ENCODE data around the gene NFATC4. TPM values are rescaled to one million over a fixed set of nuclear protein-coding genes. Genes with fewer than 3 reads are reported as not detected.

NFATC4 gene
- total and polyA plus RNA-seq, 7 donors, result 10.4 to 120 (median 45.1) TPM

DNA sequence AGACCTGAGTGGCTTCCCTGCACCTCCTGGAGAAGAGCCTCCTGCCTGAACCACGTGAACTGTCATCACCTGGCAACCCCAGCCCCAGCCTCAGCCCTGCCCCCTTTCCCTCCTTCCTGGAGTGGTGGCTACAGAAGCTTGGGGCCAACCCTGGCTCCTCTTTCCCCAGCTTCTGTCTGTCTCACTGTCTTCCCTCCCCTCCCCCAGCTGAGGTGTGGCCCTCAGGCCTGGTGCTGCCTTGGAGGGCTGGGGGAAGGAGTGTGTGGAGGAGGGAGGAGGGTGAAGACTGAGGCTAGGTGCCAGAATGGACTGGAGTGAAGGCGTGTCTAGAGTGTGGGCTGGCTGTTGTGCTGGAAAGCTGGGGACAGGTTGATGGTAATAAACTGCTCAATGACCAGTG is 9.7 kb downstream of the NFATC4 start:
- intact Hi-C loops (cut with DNase I), result no loop called here
- Histone ChIP-seq H3K27ac (peak overlapping the region in 1 of 4 donors; percentile 8), H3K36me3 (peaks cover 15 to 44% (median 27%) of the 10 kb centered on the region in 4 donors), H3K4me1 (peaks cover 0 to 14% (median 6%) of the 10 kb centered on the region in 4 donors), H3K9me3 (no peaks in the 10 kb centered on the region), H3K4me3 (no peak overlapping the region), H3K27me3 (no peaks in the 10 kb centered on the region)
- 19 to 45% methylated on average over 2 of the region's 2 CpGs for WGBS, 2 donors
- DNase-seq, result no peak
- TF ChIP-seq POLR2A (IDR thresholded peaks at IDR 0.05) (no peak), POLR2AphosphoS5 (IDR thresholded peaks at IDR 0.05) (no peak), EP300 (IDR thresholded peaks at IDR 0.05) (no peak)
- TF ChIP-seq, protein P1, sequence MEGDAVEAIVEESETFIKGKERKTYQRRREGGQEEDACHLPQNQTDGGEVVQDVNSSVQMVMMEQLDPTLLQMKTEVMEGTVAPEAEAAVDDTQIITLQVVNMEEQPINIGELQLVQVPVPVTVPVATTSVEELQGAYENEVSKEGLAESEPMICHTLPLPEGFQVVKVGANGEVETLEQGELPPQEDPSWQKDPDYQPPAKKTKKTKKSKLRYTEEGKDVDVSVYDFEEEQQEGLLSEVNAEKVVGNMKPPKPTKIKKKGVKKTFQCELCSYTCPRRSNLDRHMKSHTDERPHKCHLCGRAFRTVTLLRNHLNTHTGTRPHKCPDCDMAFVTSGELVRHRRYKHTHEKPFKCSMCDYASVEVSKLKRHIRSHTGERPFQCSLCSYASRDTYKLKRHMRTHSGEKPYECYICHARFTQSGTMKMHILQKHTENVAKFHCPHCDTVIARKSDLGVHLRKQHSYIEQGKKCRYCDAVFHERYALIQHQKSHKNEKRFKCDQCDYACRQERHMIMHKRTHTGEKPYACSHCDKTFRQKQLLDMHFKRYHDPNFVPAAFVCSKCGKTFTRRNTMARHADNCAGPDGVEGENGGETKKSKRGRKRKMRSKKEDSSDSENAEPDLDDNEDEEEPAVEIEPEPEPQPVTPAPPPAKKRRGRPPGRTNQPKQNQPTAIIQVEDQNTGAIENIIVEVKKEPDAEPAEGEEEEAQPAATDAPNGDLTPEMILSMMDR (IDR thresholded peaks at IDR 0.05), result no peak

DNA sequence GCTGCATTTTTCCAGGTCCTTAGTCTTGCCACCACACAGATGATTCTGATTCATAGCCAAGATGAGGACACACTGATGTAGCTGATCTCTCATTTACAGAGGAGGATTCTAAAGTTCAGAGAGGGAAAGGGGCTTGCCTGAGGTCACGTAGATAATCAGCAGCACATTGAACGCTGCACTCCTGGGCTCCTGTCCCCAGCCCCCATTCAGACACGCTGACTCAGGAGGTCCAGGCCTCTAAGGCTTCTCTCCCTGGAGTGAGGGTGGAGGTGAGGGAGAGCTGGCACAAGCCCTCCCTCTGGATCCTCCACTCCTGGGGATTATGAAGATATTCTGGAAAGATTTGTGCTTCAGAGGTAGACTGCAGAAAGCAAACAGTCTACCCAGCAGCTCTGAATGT is 10.3 kb downstream of the NFATC4 start:
- Histone ChIP-seq H3K27me3 (no peaks in the 10 kb centered on the region), H3K36me3 (peaks cover 10 to 37% (median 22%) of the 10 kb centered on the region in 4 donors), H3K4me1 (peaks cover 0 to 10% (median 5%) of the 10 kb centered on the region in 4 donors), H3K27ac (no peak overlapping the region), H3K4me3 (no peak overlapping the region), H3K9me3 (no peaks in the 10 kb centered on the region)
- WGBS, 2 donors, result 89 to 92% methylated on average over 3 of the region's 3 CpGs
- no peak for DNase-seq
- intact Hi-C loops (cut with DNase I), result no loop called here
- no peak for TF ChIP-seq EP300 (IDR thresholded peaks at IDR 0.05)
- TF ChIP-seq POLR2AphosphoS5 (IDR thresholded peaks at IDR 0.05), result peak in 1 of 4 donors; percentile 3
- TF ChIP-seq POLR2A (IDR thresholded peaks at IDR 0.05), result no peak
- TF ChIP-seq, protein P1 (IDR thresholded peaks at IDR 0.05), result no peak

DNA sequence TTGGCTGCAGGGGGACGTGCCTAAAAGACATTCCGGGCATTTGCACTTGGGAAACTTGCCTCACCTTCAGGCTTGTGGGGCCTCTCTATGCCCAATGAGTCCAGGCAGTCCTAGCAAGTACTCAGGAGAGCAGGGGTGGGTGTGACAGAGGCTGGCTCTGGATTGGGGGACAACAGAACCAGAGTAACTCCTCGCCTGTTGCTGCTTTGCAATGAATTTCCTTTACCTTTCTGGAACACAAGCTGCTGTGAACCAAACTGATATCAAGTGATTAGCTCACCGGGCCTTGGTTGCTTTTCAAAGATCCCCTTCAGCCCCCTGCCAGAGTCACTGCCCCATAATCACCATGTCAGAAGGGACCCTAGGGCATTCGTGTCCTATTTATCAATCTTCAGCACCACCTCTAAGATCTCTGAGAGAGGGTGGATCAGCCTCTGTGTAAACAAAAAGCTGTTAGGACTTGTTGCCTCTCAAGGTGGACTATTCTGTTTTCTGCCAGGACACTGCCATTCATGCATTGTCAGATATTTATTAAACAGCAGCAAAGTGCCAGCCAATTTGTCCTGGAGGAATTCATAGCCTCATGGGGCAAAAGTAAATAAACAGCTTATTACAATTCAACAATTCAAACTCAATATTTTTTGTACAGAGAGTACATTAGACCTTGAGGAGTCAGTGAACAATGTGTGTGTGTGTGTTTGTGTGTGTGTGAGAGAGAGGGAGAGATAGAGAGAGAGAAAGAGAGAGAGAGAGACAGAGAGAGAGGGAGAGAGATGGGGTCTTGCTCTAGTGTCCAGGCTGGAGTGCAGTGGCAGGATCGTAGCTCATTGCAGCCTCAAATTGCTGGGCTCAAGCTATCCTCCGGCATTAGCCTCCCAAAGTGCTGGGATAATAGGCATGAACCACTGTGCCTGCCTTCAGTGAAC is 11.3 kb downstream of the NFATC4 start:
- TF ChIP-seq EP300 (IDR thresholded peaks at IDR 0.05), result no peak
- no peak for DNase-seq
- no peak overlapping the region for H3K4me3 ChIP-seq
- H3K9me3 ChIP-seq, result no peaks in the 10 kb centered on the region
- peaks cover 0 to 10% (median 5%) of the 10 kb centered on the region in 4 donors for H3K4me1 ChIP-seq
- 79 to 87% methylated on average over 7 of the region's 7 CpGs for WGBS, 2 donors
- H3K36me3 ChIP-seq, result peaks cover under 1 to 28% (median 13%) of the 10 kb centered on the region in 4 donors
- no peak overlapping the region for H3K27ac ChIP-seq
- H3K27me3 ChIP-seq, result no peaks in the 10 kb centered on the region
- intact Hi-C loops (cut with DNase I), result no loop called here

DNA sequence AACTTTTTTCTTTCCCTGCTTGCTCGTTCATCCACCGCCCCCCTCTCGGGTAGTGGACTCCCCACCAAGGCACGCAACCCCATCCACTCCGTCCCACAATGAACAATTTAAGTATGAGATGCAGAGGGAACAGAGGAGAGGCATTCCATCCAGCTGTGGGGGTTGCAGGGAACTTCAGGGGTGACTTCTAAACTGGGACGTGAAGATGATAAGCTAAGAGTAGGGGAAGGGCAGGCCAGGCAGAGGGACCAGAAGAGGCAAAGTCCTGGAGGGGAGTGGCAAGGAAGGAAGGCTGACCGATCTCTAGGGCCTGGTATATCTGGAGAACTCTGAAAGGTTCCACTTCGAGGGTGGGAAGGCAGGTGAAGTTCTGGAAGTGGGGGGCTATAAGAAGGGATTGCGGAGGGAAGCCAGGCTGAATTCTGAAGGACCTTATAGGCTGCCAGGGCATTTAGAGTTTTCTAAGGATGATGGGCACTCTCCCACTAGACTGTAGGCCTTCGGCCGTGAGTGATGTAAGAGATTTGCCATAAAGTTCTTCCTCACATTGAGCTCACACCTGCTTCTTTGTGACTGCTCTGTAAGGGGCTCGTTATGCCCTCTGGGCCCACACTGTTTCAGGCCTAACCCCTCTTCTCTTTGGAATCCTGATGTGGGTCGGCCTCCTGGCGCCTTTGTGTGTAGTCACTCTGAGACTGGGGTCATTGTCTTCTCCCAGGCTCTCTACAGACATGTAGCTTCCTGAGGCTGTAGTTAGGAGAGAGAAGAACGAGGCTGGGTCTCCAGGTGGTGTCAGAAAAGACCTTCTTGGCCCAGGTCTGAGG is 12.1 kb downstream of the NFATC4 start:
- Histone ChIP-seq H3K4me3 (no peak overlapping the region), H3K27ac (no peak overlapping the region), H3K9me3 (no peaks in the 10 kb centered on the region), H3K36me3 (peaks cover 0 to 19% (median 4%) of the 10 kb centered on the region in 4 donors), H3K27me3 (no peaks in the 10 kb centered on the region), H3K4me1 (peaks cover 0 to 10% (median 5%) of the 10 kb centered on the region in 4 donors)
- 73 to 84% methylated on average over 15 of the region's 15 CpGs for WGBS, 2 donors
- no peak for DNase-seq
- intact Hi-C loops (cut with DNase I), result no loop called here
- TF ChIP-seq POLR2AphosphoS5 (IDR thresholded peaks at IDR 0.05) (peak in 1 of 4 donors; percentile 4), EP300 (IDR thresholded peaks at IDR 0.05) (no peak)

DNA sequence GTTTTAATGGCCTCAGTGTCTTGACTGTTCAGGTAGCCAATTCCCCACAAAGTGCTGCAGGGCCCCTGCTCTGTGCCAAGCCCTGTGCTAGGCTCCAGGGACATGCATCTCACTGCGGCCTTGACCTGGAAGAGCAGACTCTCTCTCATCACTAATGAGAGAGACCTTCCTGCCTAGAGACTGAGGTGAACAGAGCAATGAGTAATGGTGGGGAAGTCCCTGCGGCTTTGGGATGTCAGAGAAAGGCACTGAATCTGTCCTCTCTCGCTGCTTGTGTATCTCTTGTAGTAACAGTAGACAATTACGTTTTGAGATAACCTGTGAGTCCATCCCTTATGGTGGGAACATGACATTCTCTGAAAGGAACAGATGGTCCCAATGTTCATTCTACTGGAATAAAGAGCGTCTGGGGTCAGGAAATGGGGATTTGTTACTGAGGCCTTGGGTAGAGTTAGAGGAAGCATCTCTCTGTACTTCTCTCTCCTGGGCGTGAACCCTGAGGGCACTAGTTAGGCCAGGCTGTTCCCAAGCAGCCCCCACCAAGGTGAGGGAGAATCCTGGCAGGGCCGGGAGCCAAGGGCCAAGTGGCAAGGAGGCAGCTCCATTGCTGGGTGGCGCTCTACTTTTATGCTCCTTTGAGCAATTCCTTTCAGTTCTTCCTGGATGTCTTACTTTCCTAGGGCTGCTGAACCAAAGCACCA is 13.5 kb downstream of the NFATC4 start:
- 88 to 90% methylated on average over 8 of the region's 8 CpGs for WGBS, 2 donors
- no peak for TF ChIP-seq POLR2AphosphoS5 (IDR thresholded peaks at IDR 0.05)
- TF ChIP-seq POLR2A (IDR thresholded peaks at IDR 0.05), result no peak
- no peak for TF ChIP-seq EP300 (IDR thresholded peaks at IDR 0.05)
- TF ChIP-seq, protein P1 (IDR thresholded peaks at IDR 0.05), result no peak
- intact Hi-C loops (cut with DNase I), result no loop called here
- Histone ChIP-seq H3K4me1 (peaks cover 0 to 10% (median 3%) of the 10 kb centered on the region in 4 donors), H3K27ac (no peak overlapping the region), H3K36me3 (peaks cover 0 to 5% (median under 1%) of the 10 kb centered on the region in 4 donors), H3K4me3 (no peak overlapping the region), H3K9me3 (no peaks in the 10 kb centered on the region), H3K27me3 (no peaks in the 10 kb centered on the region)
- no peak for DNase-seq

All from sigmoid colon (tissue), 7 donors.